ENCODE results near the gene TBL3.

GRCh38 chr16:2016407-2016922 is 44.6 kb downstream of the TBL3 start:
- no peak for TF ChIP-seq EZH2phosphoT487 (IDR thresholded peaks at IDR 0.05; ENCODE audit: low read length)
- TF ChIP-seq, protein P1, sequence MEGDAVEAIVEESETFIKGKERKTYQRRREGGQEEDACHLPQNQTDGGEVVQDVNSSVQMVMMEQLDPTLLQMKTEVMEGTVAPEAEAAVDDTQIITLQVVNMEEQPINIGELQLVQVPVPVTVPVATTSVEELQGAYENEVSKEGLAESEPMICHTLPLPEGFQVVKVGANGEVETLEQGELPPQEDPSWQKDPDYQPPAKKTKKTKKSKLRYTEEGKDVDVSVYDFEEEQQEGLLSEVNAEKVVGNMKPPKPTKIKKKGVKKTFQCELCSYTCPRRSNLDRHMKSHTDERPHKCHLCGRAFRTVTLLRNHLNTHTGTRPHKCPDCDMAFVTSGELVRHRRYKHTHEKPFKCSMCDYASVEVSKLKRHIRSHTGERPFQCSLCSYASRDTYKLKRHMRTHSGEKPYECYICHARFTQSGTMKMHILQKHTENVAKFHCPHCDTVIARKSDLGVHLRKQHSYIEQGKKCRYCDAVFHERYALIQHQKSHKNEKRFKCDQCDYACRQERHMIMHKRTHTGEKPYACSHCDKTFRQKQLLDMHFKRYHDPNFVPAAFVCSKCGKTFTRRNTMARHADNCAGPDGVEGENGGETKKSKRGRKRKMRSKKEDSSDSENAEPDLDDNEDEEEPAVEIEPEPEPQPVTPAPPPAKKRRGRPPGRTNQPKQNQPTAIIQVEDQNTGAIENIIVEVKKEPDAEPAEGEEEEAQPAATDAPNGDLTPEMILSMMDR (IDR thresholded peaks at IDR 0.05; ENCODE audit: low read length): peak; percentile 40
- TF ChIP-seq EZH2 (optimal IDR thresholded peaks at IDR 0.05; ENCODE audit: low read depth, low read length): no peak

Data from MM.1S (cell line).